Measurements from ENCODE around the gene AGA. TPM values are rescaled to one million over a fixed set of nuclear protein-coding genes. Genes with fewer than 3 reads are reported as not detected.

AGA gene
- polyA plus RNA-seq, 12 donors = 4.3 to 18.9 (median 7.0) TPM; not detected in 2

- DNase-seq = no peak
Observed at GRCh38 chr4:177391287-177391686, 51.0 kb downstream of the AGA start.

GRCh38 chr4:177386278-177386815, 55.9 kb downstream of the AGA start:
- no peak for DNase-seq

GRCh38 chr4:177385576-177386277, 56.5 kb downstream of the AGA start:
- no peak for DNase-seq

GRCh38 chr4:177384856-177385397, 57.3 kb downstream of the AGA start:
- DNase-seq = no peak

- no peak for DNase-seq
Observed at GRCh38 chr4:177381762-177382310, 60.4 kb downstream of the AGA start.

Other genes with a start within 250 kb of the AGA start
- gene NEIL3, start 132.6 kb downstream of the AGA start, polyA plus RNA-seq (ENCODE audit: insufficient read length in 12 of 12) = 1 to 10 TPM in 10 of 12 donors, not detected in 2; 2.1 to 6.0 (median 3.8) TPM

Measured in muscle of arm (tissue), 12 donors.